GM12873 (cell line): ENCODE measurements around the gene CCND1.

Source experiments
- CTCF ChIP-seq: IDR thresholded peaks from 2 replicates; pipeline ENCODE4 v1.5.1; 2012; ENCODE audit warnings: low read depth, mild to moderate bottlenecking, moderate library complexity, low read length, control low read depth; ENCODE audit not compliant: insufficient read depth; ENCODE audit errors: missing control alignments

CCND1 gene

GRCh38 chr11:69674886-69675714 is 34.1 kb downstream of the CCND1 start, which contains the start of gene LTO1:
TSS of gene LTO1 (minus strand) at chr11:69675353. CDS start at chr11:69675239, 114 bp downstream.
- no peak for TF ChIP-seq CTCF

GRCh38 chr11:69677749-69678148 is 36.8 kb downstream of the CCND1 start:
- TF ChIP-seq CTCF, result no peak

- no peak for TF ChIP-seq CTCF
Observed at GRCh38 chr11:69680688-69681087, 39.7 kb downstream of the CCND1 start.

- TF ChIP-seq CTCF, result no peak
Observed at GRCh38 chr11:69682221-69682620, 41.3 kb downstream of the CCND1 start.

GRCh38 chr11:69682681-69683326 is 41.8 kb downstream of the CCND1 start:
- no peak for TF ChIP-seq CTCF

- TF ChIP-seq CTCF, result peak; percentile 49
Observed at GRCh38 chr11:69683764-69684333, 42.9 kb downstream of the CCND1 start.

GRCh38 chr11:69684651-69685050 is 43.7 kb downstream of the CCND1 start:
- no peak for TF ChIP-seq CTCF
